Measurements from ENCODE around the gene ANXA6. TPM values are rescaled to one million over a fixed set of nuclear protein-coding genes. Genes with fewer than 3 reads are reported as not detected.

Gene ANXA6
- total and polyA plus RNA-seq, 10 of the 15 experiments (the other 5 are each of a cell fraction or from before 2014, with no cell fraction given) = 44.0 to 571 (median 465) TPM

GRCh38 chr5:151079838-151080612 lies 77.6 kb downstream of the ANXA6 start (continued):
- TF ChIP-seq YBX1 (IDR thresholded peaks at IDR 0.05) = no peak
- no peak for TF ChIP-seq WRNIP1 (IDR thresholded peaks at IDR 0.05; ENCODE audit: borderline replicate concordance, low read depth, low read length)
- no peak for TF ChIP-seq ZBTB40 (IDR thresholded peaks at IDR 0.05; ENCODE audit: borderline replicate concordance)
- TF ChIP-seq TCF12 (IDR thresholded peaks at IDR 0.05; ENCODE audit: low read depth, low read length) = no peak
- TF ChIP-seq TBL1XR1 (IDR thresholded peaks at IDR 0.05; ENCODE audit: low read depth, low read length) = no peak
- TF ChIP-seq ZNF207 (IDR thresholded peaks at IDR 0.05; ENCODE audit: borderline replicate concordance) = no peak
- peak; percentile 21; the same call in 1 of the 2 replicates for TF ChIP-seq CREM (IDR thresholded peaks at IDR 0.05; ENCODE audit: low read depth)
- no peak for TF ChIP-seq PKNOX1 (IDR thresholded peaks at IDR 0.05)
- TF ChIP-seq EED (IDR thresholded peaks at IDR 0.05; ENCODE audit: low read depth) = peak; percentile 50; the same call in 1 of the 2 replicates
- no peak for TF ChIP-seq JUND (IDR thresholded peaks at IDR 0.05; ENCODE audit: low read depth, low read length)
- TF ChIP-seq IKZF1 (conservative IDR thresholded peaks at IDR 0.05) = no peak
- no peak for TF ChIP-seq CBX5 (IDR thresholded peaks at IDR 0.05; ENCODE audit: low read depth)
- no peak for TF ChIP-seq PRDM15 (CRISPR knock-in tag; IDR thresholded peaks at IDR 0.05)
- TF ChIP-seq NFYA (IDR thresholded peaks at IDR 0.05; ENCODE audit: borderline replicate concordance, low read depth, low read length) = no peak
- no peak for TF ChIP-seq E4F1 (IDR thresholded peaks at IDR 0.05; ENCODE audit: borderline replicate concordance, partially characterized antibody)
- TF ChIP-seq RB1 (IDR thresholded peaks at IDR 0.05; ENCODE audit: borderline replicate concordance) = no peak
- TF ChIP-seq SMC3 (IDR thresholded peaks at IDR 0.05; ENCODE audit: borderline replicate concordance, low read length) = no peak
- TF ChIP-seq SMAD5 (IDR thresholded peaks at IDR 0.05; ENCODE audit: low read depth) = 0 out of 2 replicates have a peak, but pooled peaks have one; percentile 9
- TF ChIP-seq POLR2AphosphoS5 (IDR thresholded peaks at IDR 0.05; ENCODE audit: low read length) = peak; percentile 42
